ENCODE data around the gene PLA2G2F. TPM values are rescaled to one million over a fixed set of nuclear protein-coding genes. Genes with fewer than 3 reads are reported as not detected.

PLA2G2F gene
- total RNA-seq, 4 donors from 2014 or later = not detected

- no peak for TF ChIP-seq CTCF (IDR thresholded peaks at IDR 0.05)
- no peak for TF ChIP-seq POLR2A (IDR thresholded peaks at IDR 0.05)
- Histone ChIP-seq H3K27ac (no peak overlapping the region), H3K27me3 (no peaks in the 10 kb centered on the region), H3K4me1 (peaks cover 7 to 9% of the 10 kb centered on the region in 2 donors), H3K4me3 (replicated peaks in 1 of 3) (no peak overlapping the region), H3K36me3 (no peaks in the 10 kb centered on the region), H3K9me3 (no peaks in the 10 kb centered on the region)
- WGBS, 2 donors = 84 to 92% methylated on average over 1 of the region's 1 CpG
- no peak for DNase-seq
- intact Hi-C loops (cut with DNase I) = no loop called here
Observed at GRCh38 chr1:20192871-20193411, 53.8 kb downstream of the PLA2G2F start.

- no peak for DNase-seq
- Histone ChIP-seq H3K36me3 (no peaks in the 10 kb centered on the region), H3K4me1 (peaks cover 5 to 9% of the 10 kb centered on the region in 2 donors), H3K9me3 (no peaks in the 10 kb centered on the region), H3K4me3 (replicated peaks in 1 of 3) (no peak overlapping the region), H3K27ac (no peak overlapping the region), H3K27me3 (no peaks in the 10 kb centered on the region)
- intact Hi-C loops (cut with DNase I) = no loop called here
- 86 to 90% methylated on average over 2 of the region's 2 CpGs for WGBS, 2 donors
- TF ChIP-seq CTCF (IDR thresholded peaks at IDR 0.05) (no peak), POLR2A (IDR thresholded peaks at IDR 0.05) (no peak)
Observed at GRCh38 chr1:20194224-20194623, 55.1 kb downstream of the PLA2G2F start.

- Histone ChIP-seq H3K36me3 (no peaks in the 10 kb centered on the region), H3K9me3 (no peaks in the 10 kb centered on the region), H3K4me3 (replicated peaks in 1 of 3) (no peak overlapping the region), H3K4me1 (peaks cover 5 to 7% of the 10 kb centered on the region in 2 donors), H3K27me3 (no peaks in the 10 kb centered on the region), H3K27ac (no peak overlapping the region)
- WGBS, 2 donors = 40 to 42% methylated on average over 15 of the region's 15 CpGs
- DNase-seq = peak; percentile 69 to 77
- TF ChIP-seq POLR2A (IDR thresholded peaks at IDR 0.05) = no peak
- peak; percentile 52 to 90 (median 62) for TF ChIP-seq CTCF (IDR thresholded peaks at IDR 0.05)
- intact Hi-C loops (cut with DNase I) = no loop called here
Observed at GRCh38 chr1:20194757-20195461, 55.8 kb downstream of the PLA2G2F start.

- TF ChIP-seq CTCF (IDR thresholded peaks at IDR 0.05) = no peak
- TF ChIP-seq POLR2A (IDR thresholded peaks at IDR 0.05) = no peak
- Histone ChIP-seq H3K27me3 (no peaks in the 10 kb centered on the region), H3K4me1 (peaks cover 5 to 6% of the 10 kb centered on the region in 2 donors), H3K9me3 (no peaks in the 10 kb centered on the region), H3K36me3 (no peaks in the 10 kb centered on the region), H3K4me3 (replicated peaks in 1 of 3) (no peak overlapping the region), H3K27ac (no peak overlapping the region)
- DNase-seq = no peak
- intact Hi-C loops (cut with DNase I) = no loop called here
- WGBS, 2 donors = 68 to 71% methylated on average over 4 of the region's 4 CpGs
Observed at GRCh38 chr1:20195462-20195780, 56.3 kb downstream of the PLA2G2F start.

- H3K4me1 ChIP-seq = no peaks in the 10 kb centered on the region
- H3K27ac ChIP-seq = no peak overlapping the region
- no peaks in the 10 kb centered on the region for H3K27me3 ChIP-seq
- TF ChIP-seq CTCF (IDR thresholded peaks at IDR 0.05) (no peak), POLR2A (IDR thresholded peaks at IDR 0.05) (no peak)
- H3K36me3 ChIP-seq = no peaks in the 10 kb centered on the region
- H3K9me3 ChIP-seq = no peaks in the 10 kb centered on the region
- no peak for DNase-seq
- WGBS, 2 donors = 66 to 78% methylated on average over 6 of the region's 6 CpGs
- intact Hi-C loops (cut with DNase I) = no loop called here
- H3K4me3 ChIP-seq (replicated peaks in 1 of 3) = no peak overlapping the region
Observed at GRCh38 chr1:20197329-20197791, 58.2 kb downstream of the PLA2G2F start.
